ENCODE results near the gene CHCHD6. TPM values are rescaled to one million over a fixed set of nuclear protein-coding genes. Genes with fewer than 3 reads are reported as not detected.

The CHCHD6 gene
- total and polyA plus RNA-seq, 12 donors, result 5.2 to 27.0 (median 10.2) TPM

GRCh38 chr3:126851382-126851781 is 147.3 kb downstream of the CHCHD6 start:
- Histone ChIP-seq H3K27me3 (no peaks in the 10 kb centered on the region), H3K4me1 (peaks cover 0 to 33% (median 6%) of the 10 kb centered on the region in 9 donors), H3K27ac (peak overlapping the region in 5 of 10 donors; percentile 5 to 67 (median 52)), H3K36me3 (peaks cover 0 to 4% (median 0%) of the 10 kb centered on the region in 9 donors), H3K4me3 (no peak overlapping the region), H3K9me3 (no peaks in the 10 kb centered on the region)
- 95% methylated on average over 6 of the region's 6 CpGs for WGBS, 2 donors
- DNase-seq, result no peak
- intact Hi-C loops (cut with DNase I), result no loop called here
- ATAC-seq, result peak in 1 of 8 donors; percentile 18
- no peak for TF ChIP-seq CTCF (IDR thresholded peaks at IDR 0.05)

- no peaks in the 10 kb centered on the region for H3K9me3 ChIP-seq
- peaks cover 0 to 4% (median 0%) of the 10 kb centered on the region in 9 donors for H3K36me3 ChIP-seq
- peaks cover 0 to 33% (median 6%) of the 10 kb centered on the region in 9 donors for H3K4me1 ChIP-seq
- WGBS, 2 donors, result 98 to 100% methylated on average over 6 of the region's 6 CpGs
- intact Hi-C loops (cut with DNase I), result no loop called here
- no peak overlapping the region for H3K4me3 ChIP-seq
- TF ChIP-seq CTCF (IDR thresholded peaks at IDR 0.05), result no peak
- ATAC-seq (peak in 1 of 8 donors; percentile 13), DNase-seq (no peak)
- H3K27me3 ChIP-seq, result no peaks in the 10 kb centered on the region
- peak overlapping the region in 2 of 10 donors; percentile 50 to 52 for H3K27ac ChIP-seq
These were observed 147.9 kb downstream of the CHCHD6 start for GRCh38 chr3:126851934-126852333.

GRCh38 chr3:126852511-126852910 is 148.5 kb downstream of the CHCHD6 start:
- H3K27ac ChIP-seq, result no peak overlapping the region
- H3K36me3 ChIP-seq, result peaks cover 0 to 4% (median 0%) of the 10 kb centered on the region in 9 donors
- peaks cover 0 to 33% (median 6%) of the 10 kb centered on the region in 9 donors for H3K4me1 ChIP-seq
- TF ChIP-seq CTCF (IDR thresholded peaks at IDR 0.05), result no peak
- no peak for DNase-seq
- H3K27me3 ChIP-seq, result no peaks in the 10 kb centered on the region
- H3K9me3 ChIP-seq, result no peaks in the 10 kb centered on the region
- no peak for ATAC-seq
- 90 to 92% methylated on average over 10 of the region's 10 CpGs for WGBS, 2 donors
- intact Hi-C loops (cut with DNase I), result no loop called here
- no peak overlapping the region for H3K4me3 ChIP-seq

- H3K4me1 ChIP-seq, result peaks cover 0 to 25% (median 6%) of the 10 kb centered on the region in 9 donors
- DNase-seq (no peak), ATAC-seq (no peak)
- no peak overlapping the region for H3K4me3 ChIP-seq
- TF ChIP-seq CTCF (IDR thresholded peaks at IDR 0.05), result no peak
- no peaks in the 10 kb centered on the region for H3K27me3 ChIP-seq
- H3K36me3 ChIP-seq, result peaks cover 0 to 4% (median 0%) of the 10 kb centered on the region in 9 donors
- WGBS, 2 donors, result 80 to 86% methylated on average over 5 of the region's 5 CpGs
- intact Hi-C loops (cut with DNase I), result no loop called here
- no peaks in the 10 kb centered on the region for H3K9me3 ChIP-seq
- no peak overlapping the region for H3K27ac ChIP-seq
These were observed 150.6 kb downstream of the CHCHD6 start for GRCh38 chr3:126854666-126855065.

Data from heart right ventricle (tissue), 16 donors.